ENCODE measurements around the gene MYO3B.

DNA sequence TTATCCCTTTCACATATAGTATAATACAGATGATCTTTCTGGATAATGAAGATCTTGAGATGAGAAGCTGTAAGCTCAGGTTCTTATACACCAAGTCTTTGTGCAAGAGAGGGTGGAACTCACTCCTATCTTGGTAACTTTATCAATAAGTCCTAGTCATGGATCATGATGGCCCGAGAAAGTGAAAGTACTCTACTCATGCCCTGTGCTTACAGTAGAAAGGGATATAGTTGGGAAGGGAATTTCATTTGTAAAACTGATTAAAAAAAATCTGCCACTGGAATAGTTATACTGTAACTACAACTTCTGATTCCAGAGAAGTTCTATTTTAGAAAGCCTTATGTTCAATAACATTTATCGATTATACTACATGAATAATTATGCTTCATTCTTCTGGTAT, 51.8 kb downstream of the MYO3B start:
- TF ChIP-seq YY1 (IDR thresholded peaks at IDR 0.05; ENCODE audit: low read depth) (no peak), EP300 (IDR thresholded peaks at IDR 0.05; ENCODE audit: borderline replicate concordance) (no peak), FOXM1 (IDR thresholded peaks at IDR 0.05; ENCODE audit: borderline replicate concordance, low read depth) (no peak)
- TF ChIP-seq, protein P1, sequence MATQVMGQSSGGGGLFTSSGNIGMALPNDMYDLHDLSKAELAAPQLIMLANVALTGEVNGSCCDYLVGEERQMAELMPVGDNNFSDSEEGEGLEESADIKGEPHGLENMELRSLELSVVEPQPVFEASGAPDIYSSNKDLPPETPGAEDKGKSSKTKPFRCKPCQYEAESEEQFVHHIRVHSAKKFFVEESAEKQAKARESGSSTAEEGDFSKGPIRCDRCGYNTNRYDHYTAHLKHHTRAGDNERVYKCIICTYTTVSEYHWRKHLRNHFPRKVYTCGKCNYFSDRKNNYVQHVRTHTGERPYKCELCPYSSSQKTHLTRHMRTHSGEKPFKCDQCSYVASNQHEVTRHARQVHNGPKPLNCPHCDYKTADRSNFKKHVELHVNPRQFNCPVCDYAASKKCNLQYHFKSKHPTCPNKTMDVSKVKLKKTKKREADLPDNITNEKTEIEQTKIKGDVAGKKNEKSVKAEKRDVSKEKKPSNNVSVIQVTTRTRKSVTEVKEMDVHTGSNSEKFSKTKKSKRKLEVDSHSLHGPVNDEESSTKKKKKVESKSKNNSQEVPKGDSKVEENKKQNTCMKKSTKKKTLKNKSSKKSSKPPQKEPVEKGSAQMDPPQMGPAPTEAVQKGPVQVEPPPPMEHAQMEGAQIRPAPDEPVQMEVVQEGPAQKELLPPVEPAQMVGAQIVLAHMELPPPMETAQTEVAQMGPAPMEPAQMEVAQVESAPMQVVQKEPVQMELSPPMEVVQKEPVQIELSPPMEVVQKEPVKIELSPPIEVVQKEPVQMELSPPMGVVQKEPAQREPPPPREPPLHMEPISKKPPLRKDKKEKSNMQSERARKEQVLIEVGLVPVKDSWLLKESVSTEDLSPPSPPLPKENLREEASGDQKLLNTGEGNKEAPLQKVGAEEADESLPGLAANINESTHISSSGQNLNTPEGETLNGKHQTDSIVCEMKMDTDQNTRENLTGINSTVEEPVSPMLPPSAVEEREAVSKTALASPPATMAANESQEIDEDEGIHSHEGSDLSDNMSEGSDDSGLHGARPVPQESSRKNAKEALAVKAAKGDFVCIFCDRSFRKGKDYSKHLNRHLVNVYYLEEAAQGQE (IDR thresholded peaks at IDR 0.05; ENCODE audit: low read depth) = no peak
- TF ChIP-seq, protein P2, sequence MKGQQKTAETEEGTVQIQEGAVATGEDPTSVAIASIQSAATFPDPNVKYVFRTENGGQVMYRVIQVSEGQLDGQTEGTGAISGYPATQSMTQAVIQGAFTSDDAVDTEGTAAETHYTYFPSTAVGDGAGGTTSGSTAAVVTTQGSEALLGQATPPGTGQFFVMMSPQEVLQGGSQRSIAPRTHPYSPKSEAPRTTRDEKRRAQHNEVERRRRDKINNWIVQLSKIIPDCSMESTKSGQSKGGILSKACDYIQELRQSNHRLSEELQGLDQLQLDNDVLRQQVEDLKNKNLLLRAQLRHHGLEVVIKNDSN (IDR thresholded peaks at IDR 0.05) = no peak
